ENCODE results near the gene OR2F1. TPM values are rescaled to one million over a fixed set of nuclear protein-coding genes. Genes with fewer than 3 reads are reported as not detected.

OR2F1 gene
- total RNA-seq = not detected

GRCh38 chr7:143954544-143954943 lies at the start of gene OR2F1:
OR2F1 (plus strand) TSS chr7:143954844; CDS start chr7:143959971, 5,127 bp downstream.
- Histone ChIP-seq H3K4me1 (peaks cover 0 to 6% of the 10 kb centered on the region in 2 donors), H3K36me3 (no peaks in the 10 kb centered on the region), H3K9me3 (no peaks in the 10 kb centered on the region), H3K4me3 (no peak within 1 kb of the TSS), H3K27ac (no peak within 1 kb of the TSS), H3K27me3 (no peaks in the 10 kb centered on the region)
- DNase-seq (ENCODE audit: low spot score in 2 of 2) = no peak
- intact Hi-C loops (cut with DNase I) = loop anchor here (10.0 kb wide), 1 partner anchor 50 kb away; the partner anchor contains the start of gene OR6B1
- TF ChIP-seq, protein P1, sequence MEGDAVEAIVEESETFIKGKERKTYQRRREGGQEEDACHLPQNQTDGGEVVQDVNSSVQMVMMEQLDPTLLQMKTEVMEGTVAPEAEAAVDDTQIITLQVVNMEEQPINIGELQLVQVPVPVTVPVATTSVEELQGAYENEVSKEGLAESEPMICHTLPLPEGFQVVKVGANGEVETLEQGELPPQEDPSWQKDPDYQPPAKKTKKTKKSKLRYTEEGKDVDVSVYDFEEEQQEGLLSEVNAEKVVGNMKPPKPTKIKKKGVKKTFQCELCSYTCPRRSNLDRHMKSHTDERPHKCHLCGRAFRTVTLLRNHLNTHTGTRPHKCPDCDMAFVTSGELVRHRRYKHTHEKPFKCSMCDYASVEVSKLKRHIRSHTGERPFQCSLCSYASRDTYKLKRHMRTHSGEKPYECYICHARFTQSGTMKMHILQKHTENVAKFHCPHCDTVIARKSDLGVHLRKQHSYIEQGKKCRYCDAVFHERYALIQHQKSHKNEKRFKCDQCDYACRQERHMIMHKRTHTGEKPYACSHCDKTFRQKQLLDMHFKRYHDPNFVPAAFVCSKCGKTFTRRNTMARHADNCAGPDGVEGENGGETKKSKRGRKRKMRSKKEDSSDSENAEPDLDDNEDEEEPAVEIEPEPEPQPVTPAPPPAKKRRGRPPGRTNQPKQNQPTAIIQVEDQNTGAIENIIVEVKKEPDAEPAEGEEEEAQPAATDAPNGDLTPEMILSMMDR (IDR thresholded peaks at IDR 0.05) = no peak

DNA sequence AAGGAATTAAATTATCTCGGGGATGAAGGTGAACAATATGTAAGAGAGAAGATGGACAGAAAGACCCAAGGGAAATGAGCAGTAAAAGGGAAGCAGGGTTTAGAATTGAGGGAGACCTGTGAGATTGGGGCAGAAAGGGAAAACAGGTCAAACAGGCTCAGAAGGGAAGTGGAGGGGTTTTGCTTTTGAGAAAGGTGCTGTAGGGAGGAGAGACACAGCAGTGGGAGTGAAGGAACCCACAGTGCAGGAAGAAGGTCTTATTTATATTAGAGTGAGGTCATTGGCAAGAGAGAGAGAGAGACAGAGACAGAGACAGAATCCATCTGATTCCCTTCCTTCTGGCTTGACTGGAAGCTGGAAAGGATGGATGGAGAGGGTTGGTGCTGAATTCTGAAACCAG lies 49.1 kb upstream of the OR2F1 start:
- no peak for DNase-seq (ENCODE audit: low spot score in 2 of 2)
- Histone ChIP-seq H3K4me3 (no peak overlapping the region), H3K4me1 (no peaks in the 10 kb centered on the region), H3K27ac (peak overlapping the region; percentile 1 to 28), H3K36me3 (no peaks in the 10 kb centered on the region), H3K9me3 (no peaks in the 10 kb centered on the region), H3K27me3 (no peaks in the 10 kb centered on the region)
- TF ChIP-seq, protein P1 (IDR thresholded peaks at IDR 0.05) = no peak
- intact Hi-C loops (cut with DNase I) = loop anchor here (10.0 kb wide), 1 partner anchor 929 kb away; the partner anchor contains the start of gene TPK1

DNA sequence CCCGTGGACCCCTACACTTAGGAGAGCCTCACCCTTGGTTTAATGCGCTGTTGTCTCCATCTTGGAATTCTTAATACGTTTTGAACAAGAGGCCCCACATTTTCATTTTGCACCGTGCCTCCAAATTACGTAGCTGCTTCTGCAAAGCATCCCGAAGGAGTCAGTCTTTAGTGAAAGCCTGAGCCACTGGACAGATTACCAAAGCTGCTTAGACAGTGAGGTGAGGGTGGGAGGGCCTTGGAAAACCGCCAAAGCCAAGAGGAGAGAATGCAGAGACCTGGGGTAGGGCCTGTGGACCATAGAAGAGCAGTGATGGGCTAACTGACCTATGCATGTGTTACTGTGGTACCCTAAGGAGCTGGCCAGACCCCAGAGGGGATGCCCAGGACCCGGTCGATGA lies 48.5 kb upstream of the OR2F1 start:
- no peaks in the 10 kb centered on the region for H3K27me3 ChIP-seq
- no peaks in the 10 kb centered on the region for H3K36me3 ChIP-seq
- no peak for DNase-seq (ENCODE audit: low spot score in 2 of 2)
- H3K4me1 ChIP-seq = no peaks in the 10 kb centered on the region
- intact Hi-C loops (cut with DNase I) = loop anchor here (10.0 kb wide), 1 partner anchor 929 kb away; the partner anchor contains the start of gene TPK1
- H3K4me3 ChIP-seq = no peak overlapping the region
- no peaks in the 10 kb centered on the region for H3K9me3 ChIP-seq
- TF ChIP-seq, protein P1 (IDR thresholded peaks at IDR 0.05) = no peak
- no peak overlapping the region for H3K27ac ChIP-seq

- no peak for DNase-seq (ENCODE audit: low spot score in 2 of 2)
- Histone ChIP-seq H3K4me1 (no peaks in the 10 kb centered on the region), H3K36me3 (no peaks in the 10 kb centered on the region), H3K4me3 (no peak overlapping the region), H3K9me3 (no peaks in the 10 kb centered on the region), H3K27ac (no peak overlapping the region), H3K27me3 (no peaks in the 10 kb centered on the region)
- TF ChIP-seq, protein P1 (IDR thresholded peaks at IDR 0.05) = no peak
- intact Hi-C loops (cut with DNase I) = loop anchor here (10.0 kb wide), 1 partner anchor 928 kb away; the partner anchor contains the start of gene TPK1
Measured at GRCh38 chr7:143906895-143907294, 47.7 kb upstream of the OR2F1 start.

- Histone ChIP-seq H3K4me3 (no peak overlapping the region), H3K27ac (no peak overlapping the region), H3K9me3 (no peaks in the 10 kb centered on the region), H3K27me3 (no peaks in the 10 kb centered on the region), H3K36me3 (no peaks in the 10 kb centered on the region), H3K4me1 (no peaks in the 10 kb centered on the region)
- TF ChIP-seq, protein P1 (IDR thresholded peaks at IDR 0.05) = no peak
- DNase-seq (ENCODE audit: low spot score in 2 of 2) = no peak
- intact Hi-C loops (cut with DNase I) = loop anchor here (10.0 kb wide), 1 partner anchor 927 kb away; the partner anchor contains the start of gene TPK1
Measured at GRCh38 chr7:143908120-143908519, 46.5 kb upstream of the OR2F1 start.

Measured in ascending aorta (tissue), 2 donors.